GM19351 (cell line): Measurements from ENCODE around the gene FRMD5.

ENCODE experiments used
- ATAC-seq: cut with Tn5 transposase; IDR thresholded peaks from one replicate; pipeline ENCODE4 v1.9.1; 2021; ENCODE audit warnings: mild to moderate bottlenecking, moderate library complexity; ENCODE audit not compliant: unreplicated experiment

Gene FRMD5

DNA sequence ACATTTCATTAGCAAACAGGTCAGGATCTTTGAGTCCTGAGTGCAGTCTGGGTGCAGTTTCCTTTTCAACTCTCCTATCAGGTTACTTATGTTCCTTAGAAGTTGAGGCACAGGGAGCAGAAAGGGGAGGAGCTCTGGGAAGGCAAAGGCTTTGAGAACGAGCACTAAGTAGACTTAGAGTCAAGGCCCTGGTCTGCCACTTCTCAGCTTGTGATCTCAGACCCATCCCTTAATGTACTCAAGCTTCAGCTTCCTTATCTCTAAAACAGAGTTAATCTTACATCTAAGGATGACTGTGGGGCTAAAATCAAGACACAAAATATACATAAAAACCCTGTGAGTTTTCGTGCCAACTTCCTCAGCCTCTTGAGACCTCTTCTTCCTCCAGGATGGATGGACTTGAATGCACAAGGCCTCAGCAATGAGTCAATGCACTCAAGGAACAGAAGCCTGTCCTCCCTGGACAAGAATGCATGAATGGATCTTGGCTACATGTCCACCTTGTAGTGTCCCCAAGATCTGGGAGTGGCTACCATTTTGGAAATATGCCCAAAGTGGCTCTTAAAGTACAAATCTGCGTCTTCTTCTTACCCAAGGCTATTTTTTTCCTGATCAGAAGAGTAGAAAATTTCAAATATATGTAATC lies 263.2 kb downstream of the FRMD5 start:
- no peak for ATAC-seq

DNA sequence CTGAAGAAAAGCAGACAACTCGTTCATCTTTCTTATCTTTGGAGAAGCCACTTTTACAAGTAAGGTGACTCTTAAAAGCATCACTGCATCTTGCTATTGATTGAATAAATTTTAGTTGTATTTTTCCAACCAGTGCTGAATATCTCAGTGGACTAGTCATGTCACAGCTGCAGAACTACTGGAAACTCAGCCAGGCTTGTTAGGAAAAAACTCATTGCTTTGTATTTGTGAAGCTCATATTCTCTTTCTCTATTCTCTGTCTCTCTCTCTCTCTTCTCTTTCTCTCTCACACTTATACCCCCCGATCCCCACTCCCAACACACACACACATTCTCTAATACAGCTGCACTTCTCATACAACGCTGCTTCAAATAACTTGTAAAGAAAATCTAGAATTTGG lies 264.0 kb downstream of the FRMD5 start:
- no peak for ATAC-seq

DNA sequence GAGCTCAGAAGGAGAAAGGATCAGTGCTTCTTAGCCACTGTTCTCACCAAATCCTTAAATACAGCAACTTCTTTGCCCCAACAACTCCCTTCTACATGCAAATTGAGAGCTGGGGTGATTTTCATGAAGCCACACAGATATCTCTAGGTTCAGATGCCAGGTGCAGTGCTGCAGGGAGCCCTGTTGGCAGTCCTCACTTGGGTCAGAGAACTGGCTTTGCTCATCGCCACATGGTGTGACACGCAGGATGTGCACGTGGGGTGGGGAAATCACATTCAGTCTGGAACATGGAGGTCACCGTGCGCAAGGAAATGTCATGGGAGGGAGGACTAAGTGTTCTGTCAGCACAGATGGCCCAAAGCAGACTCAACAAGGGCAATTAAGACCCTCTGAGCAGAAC lies 264.5 kb downstream of the FRMD5 start:
- no peak for ATAC-seq

DNA sequence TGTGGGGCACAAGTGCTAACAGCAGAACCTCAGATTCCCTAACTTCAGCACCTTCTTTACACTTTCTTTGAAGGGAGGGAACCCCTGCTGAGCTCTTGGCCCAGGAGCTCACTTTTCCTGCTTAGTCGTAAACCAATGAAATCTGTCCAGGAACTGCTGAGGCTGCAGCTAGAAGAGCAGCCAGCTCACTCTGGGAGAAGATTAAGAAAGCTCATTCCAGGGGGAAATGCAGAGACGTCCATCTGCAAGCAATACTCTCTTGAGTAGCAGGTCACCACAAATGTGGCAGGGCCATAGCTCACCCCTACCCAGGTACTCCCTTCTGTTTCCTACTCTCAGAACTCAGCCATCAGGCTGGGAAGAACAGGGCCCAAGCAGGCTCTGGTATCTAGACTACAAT lies 265.0 kb downstream of the FRMD5 start:
- ATAC-seq, result no peak

DNA sequence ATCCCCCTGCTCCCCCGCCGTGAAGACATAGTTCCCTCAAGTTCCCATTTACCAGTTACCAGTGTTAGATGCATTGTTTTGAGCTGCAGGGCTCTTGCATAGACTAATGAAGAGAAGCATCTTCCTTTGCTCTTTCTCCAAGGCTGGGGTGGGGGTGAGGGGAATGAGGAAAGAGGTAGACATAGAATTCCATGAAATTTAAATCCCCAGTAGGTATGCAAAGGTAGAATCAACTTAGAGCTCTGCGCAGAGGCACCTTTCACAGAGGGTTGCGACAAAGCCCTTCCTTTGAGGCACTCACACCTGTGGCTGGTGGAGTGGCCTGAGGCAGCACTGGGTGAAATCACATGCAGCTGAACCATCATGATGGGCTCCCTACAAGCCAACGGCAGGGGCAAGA lies 266.9 kb downstream of the FRMD5 start:
- no peak for ATAC-seq

DNA sequence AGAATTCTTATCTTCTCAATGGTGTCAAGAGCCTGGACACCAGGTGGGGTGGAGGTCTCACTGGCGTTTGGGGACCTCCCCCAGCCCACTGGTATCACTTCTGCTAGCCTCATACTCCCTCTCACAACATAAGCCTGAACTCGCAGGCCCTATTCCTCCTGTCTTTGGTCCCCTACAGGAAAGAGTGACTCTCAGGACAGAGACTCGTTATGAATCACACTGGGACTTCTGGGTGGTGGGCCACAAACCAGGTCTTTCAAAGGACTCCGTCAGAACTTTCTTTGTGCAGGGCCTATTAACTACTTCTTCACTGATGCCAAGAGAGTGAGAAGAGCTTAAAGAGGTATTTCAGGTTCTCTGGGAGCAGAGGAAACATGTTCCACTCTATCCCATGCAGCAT lies 267.9 kb downstream of the FRMD5 start:
- no peak for ATAC-seq

DNA sequence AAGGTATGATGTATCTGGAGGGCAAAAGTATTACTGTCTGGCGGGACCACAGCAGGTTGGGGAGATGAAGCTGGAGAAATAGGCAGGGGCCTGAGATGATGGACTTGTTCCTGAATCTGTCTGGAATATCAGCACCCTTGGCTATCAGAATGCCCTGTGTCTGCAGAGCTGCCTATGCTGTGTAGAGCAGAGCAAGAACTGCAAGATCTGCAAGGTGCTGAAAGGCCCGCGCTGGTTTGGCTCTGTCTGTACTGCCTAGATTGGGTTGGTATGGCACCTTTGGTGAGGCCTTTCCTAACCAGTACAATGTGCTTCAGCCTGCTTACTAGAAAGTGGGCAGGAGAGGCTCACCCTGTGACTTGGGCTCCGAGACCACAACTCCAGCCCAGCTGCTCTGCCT lies 271.5 kb downstream of the FRMD5 start:
- no peak for ATAC-seq

DNA sequence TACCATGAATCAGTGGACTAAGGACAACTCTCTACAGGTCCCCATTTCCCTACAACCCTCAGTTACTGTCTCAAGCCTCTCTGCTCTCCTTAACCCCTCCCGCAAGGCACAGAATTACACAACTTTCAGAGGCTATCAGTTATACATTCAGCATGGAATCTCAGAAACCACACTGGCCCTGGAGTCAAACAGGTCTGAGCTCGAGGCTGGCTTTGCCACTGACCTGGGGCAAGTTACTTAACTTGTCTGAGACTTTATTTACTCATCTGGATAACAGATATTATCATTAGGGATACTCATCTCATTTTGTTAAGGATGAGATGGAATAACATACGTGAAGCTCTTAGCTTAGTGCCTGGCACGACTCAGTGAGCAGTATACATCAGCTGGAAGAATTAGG lies 273.1 kb downstream of the FRMD5 start:
- ATAC-seq, result no peak

DNA sequence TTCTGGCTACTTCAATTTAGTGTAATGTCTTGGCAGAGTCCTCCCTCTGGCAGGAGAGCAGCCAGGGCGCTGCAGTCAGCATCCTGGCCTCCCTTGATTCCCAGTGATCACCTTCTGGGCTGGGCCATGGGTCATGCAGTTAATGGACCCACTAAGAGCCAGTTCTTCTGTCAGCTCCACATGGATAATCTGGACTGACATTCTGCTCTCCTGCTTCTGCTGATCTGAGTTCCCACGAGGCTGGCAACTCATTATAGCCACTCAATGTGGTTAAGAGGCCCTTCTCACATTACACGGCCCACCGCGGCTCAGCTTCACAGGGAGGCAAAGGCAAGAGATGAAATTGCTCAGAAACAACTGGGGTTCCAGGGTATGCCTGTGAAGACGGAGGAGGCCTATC lies 274.3 kb downstream of the FRMD5 start:
- ATAC-seq, result no peak

DNA sequence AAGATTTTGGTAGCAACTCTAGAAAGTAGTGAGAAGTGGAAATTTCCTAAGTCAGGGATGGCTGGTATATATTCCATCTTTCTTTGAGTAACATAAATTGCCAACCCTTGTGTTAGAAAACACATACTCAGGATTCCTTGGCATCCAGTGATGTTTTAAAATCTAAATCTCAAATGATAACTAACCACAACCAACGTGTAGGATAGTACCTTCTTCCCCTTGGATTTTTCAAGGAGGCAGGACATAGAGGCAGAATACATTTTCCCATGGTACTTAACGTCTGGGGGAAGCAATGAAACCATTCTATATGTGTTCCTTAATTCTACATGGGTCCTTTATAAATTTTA lies 274.8 kb downstream of the FRMD5 start:
- ATAC-seq, result no peak

DNA sequence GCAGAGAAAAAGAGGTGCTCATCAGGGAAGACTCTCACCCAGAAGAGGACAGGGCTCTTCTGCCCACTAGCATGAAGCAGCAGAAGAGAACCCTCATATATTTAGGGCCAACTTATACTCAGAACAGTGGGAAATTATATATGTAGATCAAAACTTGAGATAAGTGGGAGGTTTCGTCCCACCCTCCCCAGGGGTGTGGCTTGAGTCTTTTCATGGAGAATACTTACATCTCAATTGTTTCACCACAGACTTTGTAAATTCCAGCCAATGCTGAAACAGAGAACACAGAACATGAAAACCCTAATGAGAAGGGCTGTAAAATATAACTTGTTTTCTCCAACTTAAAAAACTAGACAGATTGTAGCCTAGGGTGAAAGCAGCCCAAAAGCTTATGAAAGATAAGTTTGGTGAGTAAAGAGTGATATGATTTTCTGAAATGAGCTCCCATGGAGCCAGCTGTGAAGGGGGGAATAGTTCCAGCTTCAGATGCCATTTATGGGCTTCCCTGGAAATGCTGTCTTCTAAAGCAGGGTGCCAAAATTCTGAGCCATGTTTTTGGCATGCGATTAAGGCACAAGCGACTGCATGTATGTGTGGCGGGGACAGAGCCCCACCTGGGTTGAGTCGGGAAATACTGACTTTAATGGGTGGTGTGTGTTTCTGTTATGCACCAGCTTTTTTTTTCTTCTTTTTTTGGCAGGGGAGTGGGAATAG lies 275.4 kb downstream of the FRMD5 start:
- ATAC-seq, result no peak

DNA sequence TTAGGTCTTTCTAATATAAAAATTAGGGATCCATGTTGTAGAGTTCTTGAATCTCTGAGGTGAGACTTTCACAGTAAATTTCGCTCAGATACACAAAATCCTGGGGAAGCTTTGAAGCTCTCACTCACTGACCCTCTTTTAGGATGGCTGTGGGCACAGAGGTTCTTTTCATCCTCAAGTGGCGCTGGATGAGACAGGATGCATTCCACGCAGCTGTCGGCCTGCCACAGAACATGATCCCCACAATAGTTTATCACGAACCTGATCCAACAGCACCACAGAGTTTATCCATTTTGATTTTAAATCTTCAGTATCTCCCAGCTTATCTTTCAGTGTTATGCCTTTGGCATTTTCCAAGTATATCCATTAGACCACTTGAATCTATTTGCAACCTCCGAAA lies 276.4 kb downstream of the FRMD5 start:
- no peak for ATAC-seq

DNA sequence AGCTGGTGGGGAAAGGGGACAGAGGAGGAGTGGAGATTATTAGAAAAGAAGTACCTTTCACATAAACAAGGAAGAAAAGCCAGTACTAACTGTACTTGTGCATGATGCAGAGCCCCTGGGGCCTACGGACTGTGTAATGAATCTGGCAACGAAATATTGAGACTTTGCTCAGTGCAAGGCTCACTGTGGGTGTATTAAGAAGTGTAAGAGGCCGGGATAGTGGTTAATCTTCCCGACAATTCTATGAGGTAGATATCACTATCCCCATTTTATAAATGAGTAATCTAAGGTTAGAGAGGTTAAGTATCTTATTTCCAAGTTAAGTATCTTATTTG lies 278.8 kb downstream of the FRMD5 start:
- ATAC-seq, result no peak

DNA sequence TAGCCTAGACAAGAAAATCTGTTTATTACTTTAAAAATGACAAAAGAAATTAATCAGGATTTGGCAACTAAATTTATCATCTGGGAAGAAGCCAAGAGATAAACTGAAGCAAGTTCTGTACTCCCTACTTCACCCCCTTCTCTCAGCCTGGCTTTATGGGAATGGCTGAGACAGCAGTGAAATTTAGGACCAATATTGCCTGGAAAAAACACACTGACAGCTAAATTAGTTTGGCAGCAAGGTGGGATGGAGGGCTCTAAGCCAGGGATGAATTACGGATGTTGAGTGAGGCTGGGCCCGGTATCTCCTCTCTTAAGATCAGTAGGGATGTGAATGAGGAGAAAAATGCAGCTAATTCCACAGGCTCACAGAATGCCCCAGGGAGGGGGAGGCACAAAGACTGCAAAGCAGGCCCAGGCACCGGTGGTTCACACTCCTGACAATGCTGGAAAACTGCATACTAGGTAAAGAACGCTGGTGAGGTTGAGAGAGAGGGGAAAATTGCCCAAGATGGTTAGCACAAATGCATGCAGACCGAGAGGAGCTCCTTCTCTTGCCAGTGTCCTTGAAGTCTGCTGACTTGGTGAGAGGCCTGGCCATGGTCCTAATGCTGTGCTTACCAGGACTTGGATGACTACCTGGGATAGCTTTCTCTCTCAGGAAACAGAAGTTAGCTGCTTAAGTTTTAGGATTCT lies 279.3 kb downstream of the FRMD5 start:
- ATAC-seq, result no peak

DNA sequence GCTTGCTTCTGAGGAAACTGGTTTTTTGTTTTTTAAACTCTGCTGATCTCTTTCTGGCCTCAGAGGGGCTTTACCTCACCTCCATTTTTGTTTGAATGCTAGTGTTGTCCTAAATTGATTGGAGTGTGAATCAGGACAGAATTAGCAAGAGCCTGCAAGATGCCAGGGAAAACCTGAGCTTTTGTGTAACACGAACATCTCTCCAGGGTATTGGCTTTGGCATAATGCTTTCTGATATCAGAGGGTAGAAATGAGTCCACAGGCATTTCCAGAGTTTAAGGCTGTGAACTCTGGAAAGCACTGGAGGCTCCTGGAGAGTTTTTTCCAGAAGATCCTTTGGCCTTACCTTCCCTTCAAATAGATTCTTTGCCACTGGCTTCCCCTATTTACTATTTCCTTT lies 281.1 kb downstream of the FRMD5 start:
- ATAC-seq, result no peak

DNA sequence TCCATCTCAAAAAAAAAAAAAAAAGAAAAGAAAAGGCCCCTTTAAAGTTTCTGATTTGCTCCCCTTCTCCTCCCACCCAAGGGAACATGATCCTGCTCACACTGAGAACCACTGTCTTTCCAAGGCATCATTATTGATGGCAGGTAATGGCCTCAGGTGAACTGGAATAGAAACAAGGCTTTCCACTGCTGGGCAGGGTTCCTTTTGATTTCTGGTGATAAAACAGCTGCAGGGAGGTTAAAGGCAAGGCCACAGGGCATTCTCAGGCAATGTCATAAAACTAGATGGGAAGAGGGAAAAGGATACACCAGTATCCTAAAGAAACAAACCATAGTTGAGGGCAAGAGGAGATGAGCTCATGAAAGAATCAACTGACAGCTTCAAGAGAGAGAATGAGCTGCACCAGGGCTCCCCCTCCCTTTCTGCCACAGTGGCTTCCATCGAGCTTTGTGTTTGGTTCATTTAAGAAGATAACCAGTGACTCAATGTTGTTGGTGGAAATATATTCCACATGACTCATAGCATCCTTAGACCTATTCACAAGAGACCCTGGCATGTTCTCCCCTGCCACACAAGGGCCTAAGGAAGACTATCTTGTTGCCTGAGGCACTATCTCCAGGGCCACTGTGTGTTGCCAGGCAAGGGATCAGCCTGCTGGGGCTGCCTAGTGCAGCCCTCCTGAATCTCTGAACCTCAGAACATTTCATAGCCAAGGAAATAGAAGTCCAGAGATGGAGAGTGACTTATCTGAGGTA lies 281.9 kb downstream of the FRMD5 start:
- ATAC-seq, result no peak

DNA sequence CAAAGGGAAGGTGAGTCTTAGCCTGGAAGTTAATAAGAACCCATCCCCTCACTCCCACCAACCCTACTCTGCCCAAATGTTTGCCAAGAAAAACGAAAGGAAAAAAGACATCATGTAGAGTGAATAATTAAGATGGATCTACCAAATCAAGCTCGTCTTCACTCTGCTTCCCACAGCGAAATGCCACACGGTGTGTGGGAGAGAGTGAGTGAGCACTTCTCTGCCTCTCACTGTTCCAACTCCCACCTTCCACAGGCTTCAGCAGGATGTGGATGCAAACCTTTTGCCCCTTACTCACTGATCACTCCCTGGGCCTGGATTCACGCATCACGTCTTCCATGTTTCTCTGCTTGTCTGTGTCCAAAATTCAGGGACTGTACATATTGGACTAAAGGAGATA lies 282.9 kb downstream of the FRMD5 start:
- no peak for ATAC-seq

DNA sequence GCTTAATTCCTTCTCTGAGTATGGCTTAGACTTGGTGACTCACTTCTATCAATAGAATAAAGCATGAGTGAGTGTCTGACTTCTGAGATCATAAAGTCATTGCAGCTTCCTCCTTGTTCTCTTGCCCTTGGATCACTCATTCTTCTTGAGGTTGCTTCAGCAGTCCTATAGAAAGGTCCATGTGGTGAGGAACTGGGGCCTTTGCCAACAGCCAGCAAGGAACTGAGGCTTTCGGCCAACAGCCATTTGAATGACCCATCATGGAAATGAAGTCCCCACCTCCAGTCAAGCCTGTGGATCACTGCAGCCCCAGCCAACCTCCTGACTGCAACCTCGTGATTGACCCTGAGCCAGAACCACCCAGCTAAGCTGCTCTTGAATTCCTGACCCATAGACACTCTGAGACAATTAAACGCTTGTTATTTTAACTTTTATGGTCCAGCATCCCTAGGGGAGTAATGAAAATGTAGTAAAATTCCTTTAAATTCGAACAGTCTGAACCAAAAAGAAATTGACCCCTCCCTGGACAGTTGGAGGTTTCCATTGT lies 283.8 kb downstream of the FRMD5 start:
- no peak for ATAC-seq

DNA sequence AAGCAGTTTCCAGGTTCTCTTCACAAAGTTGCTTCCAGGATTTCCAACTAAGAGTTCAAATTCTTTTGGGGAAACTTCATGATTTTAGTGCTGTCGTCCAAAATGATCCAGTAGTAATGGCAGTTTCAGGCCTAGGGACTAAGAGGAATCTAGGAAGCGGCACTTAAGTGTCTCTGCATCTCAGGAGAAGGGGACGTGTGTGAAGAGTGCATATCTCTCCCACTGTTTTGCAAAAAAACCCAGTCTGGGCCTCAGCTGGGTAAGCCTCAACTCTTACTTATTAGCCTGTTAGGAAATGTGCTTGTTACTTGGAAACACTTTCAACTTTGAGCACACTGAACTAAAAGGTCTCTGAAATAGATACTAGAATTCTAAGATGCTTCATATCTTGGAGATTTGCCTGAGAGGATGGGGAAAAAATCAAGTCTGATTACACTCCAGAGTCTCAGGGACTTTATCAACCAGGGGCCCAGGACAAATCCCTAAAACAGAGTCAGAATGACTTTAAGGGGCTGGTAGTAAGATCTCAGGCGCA lies 286.5 kb downstream of the FRMD5 start:
- no peak for ATAC-seq

DNA sequence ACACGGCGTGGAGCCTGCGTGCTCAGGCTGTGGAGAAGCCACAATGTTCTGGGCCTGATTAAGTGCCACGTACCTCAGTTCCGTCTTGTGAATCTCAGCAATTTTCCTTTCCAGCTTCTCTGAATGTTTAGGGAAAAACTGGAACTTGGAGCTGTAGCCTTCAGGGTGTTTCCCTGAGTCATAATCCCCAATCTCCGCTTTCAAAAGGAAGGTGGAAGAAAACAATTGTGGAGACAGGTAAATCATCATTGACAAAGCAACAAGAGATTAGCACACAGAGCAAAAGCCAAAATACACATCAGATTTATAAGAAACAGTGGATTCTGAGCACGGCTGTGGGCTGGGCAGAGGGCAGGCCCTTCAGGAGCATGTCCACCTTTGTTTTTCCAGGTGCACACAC lies 289.3 kb downstream of the FRMD5 start:
- no peak for ATAC-seq

DNA sequence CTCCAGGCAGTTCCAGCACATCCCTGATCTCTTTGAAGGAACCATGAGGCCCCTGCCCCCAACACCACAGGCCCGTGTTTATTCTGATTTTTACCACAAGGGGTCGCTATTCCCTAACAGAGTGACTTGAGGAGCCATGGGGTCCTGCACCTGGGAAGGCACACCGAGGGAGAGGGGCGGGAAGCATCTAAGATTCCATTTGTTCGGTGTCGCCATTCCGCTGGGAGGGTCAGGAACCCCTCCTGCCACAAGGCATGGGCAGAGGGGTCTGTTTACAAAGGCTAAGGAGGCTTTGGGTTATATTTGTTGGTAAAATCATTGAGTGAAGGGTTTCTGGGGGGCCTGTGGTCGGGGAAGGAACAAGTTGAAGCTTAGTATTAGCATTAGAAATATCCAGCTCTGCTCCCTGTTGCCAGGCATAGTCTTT lies 291.2 kb downstream of the FRMD5 start:
- no peak for ATAC-seq
